ENCODE measurements around the gene CGRRF1. TPM values are rescaled to one million over a fixed set of nuclear protein-coding genes. Genes with fewer than 3 reads are reported as not detected.

The CGRRF1 gene
- total and polyA plus RNA-seq, 9 of the 15 experiments (the other 6 are each of a cell fraction or from before 2014, with no cell fraction given), result 2.8 to 15.8 (median 4.6) TPM

DNA sequence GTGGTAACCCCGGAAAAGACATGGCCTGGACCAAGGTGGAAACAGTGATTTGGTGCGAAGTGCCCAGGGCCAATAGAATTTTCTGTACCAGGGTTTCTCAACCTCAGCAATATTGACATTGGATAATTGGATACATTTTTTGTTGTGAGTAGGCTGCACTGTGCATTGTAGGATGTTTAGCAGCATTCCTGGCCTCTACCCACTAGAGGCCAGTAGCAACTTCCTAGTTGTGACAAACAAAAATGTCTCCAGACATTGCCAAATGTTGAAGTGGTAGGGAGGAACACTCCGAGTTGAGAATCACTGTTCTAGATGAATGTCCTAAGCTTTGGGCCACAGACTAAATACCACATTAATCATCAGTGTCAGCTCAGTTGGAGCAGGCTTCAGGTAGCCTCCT, 6.2 kb upstream of the CGRRF1 start (continued):
- TF ChIP-seq TEAD4 (IDR thresholded peaks at IDR 0.05; ENCODE audit: low read length), result 0 out of 2 replicates have a peak, but pooled peaks have one; percentile 23
- no peak for TF ChIP-seq TEAD4 (CRISPR knock-in tag; IDR thresholded peaks at IDR 0.05; ENCODE audit: borderline replicate concordance)
- TF ChIP-seq, protein P1, sequence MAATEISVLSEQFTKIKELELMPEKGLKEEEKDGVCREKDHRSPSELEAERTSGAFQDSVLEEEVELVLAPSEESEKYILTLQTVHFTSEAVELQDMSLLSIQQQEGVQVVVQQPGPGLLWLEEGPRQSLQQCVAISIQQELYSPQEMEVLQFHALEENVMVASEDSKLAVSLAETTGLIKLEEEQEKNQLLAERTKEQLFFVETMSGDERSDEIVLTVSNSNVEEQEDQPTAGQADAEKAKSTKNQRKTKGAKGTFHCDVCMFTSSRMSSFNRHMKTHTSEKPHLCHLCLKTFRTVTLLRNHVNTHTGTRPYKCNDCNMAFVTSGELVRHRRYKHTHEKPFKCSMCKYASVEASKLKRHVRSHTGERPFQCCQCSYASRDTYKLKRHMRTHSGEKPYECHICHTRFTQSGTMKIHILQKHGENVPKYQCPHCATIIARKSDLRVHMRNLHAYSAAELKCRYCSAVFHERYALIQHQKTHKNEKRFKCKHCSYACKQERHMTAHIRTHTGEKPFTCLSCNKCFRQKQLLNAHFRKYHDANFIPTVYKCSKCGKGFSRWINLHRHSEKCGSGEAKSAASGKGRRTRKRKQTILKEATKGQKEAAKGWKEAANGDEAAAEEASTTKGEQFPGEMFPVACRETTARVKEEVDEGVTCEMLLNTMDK (IDR thresholded peaks at IDR 0.05; ENCODE audit: borderline replicate concordance, insufficient read depth, low read depth, low read length, poor library complexity, severe bottlenecking), result no peak
- TF ChIP-seq NR4A1 (CRISPR knock-in tag; IDR thresholded peaks at IDR 0.05), result no peak
- no peak for TF ChIP-seq NR4A1 (tag; IDR thresholded peaks at IDR 0.05)
- TF ChIP-seq ZBTB8A (IDR thresholded peaks at IDR 0.05; ENCODE audit: partially characterized antibody), result no peak
- no peak for TF ChIP-seq GTF2E2 (tag; IDR thresholded peaks at IDR 0.05)
- TF ChIP-seq, protein P2, sequence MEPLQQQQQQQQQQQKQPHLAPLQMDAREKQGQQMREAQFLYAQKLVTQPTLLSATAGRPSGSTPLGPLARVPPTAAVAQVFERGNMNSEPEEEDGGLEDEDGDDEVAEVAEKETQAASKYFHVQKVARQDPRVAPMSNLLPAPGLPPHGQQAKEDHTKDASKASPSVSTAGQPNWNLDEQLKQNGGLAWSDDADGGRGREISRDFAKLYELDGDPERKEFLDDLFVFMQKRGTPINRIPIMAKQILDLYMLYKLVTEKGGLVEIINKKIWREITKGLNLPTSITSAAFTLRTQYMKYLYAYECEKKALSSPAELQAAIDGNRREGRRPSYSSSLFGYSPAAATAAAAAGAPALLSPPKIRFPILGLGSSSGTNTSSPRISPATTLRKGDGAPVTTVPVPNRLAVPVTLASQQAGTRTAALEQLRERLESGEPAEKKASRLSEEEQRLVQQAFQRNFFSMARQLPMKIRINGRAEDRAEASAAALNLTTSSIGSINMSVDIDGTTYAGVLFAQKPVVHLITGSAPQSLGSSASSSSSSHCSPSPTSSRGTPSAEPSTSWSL (CRISPR knock-in tag; IDR thresholded peaks at IDR 0.05; ENCODE audit: borderline replicate concordance), result no peak
- TF ChIP-seq EZH2 (IDR thresholded peaks at IDR 0.05; ENCODE audit: borderline replicate concordance, low read depth, low read length), result no peak
- TF ChIP-seq FOXM1 (IDR thresholded peaks at IDR 0.05; ENCODE audit: low read depth), result no peak
- TF ChIP-seq FOXM1 (CRISPR knock-in tag; IDR thresholded peaks at IDR 0.05; ENCODE audit: low read depth), result no peak
- no peak for TF ChIP-seq CREB1 (IDR thresholded peaks at IDR 0.05)
- no peak for TF ChIP-seq CREB1 (CRISPR knock-in tag; IDR thresholded peaks at IDR 0.05)
- no peak for TF ChIP-seq POLR2AphosphoS5 (IDR thresholded peaks at IDR 0.05; ENCODE audit: control insufficient read depth, insufficient read depth, low read depth, low read length)
- TF ChIP-seq, protein P3, sequence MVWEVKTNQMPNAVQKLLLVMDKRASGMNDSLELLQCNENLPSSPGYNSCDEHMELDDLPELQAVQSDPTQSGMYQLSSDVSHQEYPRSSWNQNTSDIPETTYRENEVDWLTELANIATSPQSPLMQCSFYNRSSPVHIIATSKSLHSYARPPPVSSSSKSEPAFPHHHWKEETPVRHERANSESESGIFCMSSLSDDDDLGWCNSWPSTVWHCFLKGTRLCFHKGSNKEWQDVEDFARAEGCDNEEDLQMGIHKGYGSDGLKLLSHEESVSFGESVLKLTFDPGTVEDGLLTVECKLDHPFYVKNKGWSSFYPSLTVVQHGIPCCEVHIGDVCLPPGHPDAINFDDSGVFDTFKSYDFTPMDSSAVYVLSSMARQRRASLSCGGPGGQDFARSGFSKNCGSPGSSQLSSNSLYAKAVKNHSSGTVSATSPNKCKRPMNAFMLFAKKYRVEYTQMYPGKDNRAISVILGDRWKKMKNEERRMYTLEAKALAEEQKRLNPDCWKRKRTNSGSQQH (CRISPR knock-in tag; IDR thresholded peaks at IDR 0.05), result no peak
- TF ChIP-seq, protein P4, sequence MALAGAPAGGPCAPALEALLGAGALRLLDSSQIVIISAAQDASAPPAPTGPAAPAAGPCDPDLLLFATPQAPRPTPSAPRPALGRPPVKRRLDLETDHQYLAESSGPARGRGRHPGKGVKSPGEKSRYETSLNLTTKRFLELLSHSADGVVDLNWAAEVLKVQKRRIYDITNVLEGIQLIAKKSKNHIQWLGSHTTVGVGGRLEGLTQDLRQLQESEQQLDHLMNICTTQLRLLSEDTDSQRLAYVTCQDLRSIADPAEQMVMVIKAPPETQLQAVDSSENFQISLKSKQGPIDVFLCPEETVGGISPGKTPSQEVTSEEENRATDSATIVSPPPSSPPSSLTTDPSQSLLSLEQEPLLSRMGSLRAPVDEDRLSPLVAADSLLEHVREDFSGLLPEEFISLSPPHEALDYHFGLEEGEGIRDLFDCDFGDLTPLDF (CRISPR knock-in tag; IDR thresholded peaks at IDR 0.05), result no peak
- TF ChIP-seq NFXL1 (CRISPR knock-in tag; IDR thresholded peaks at IDR 0.05), result no peak
- TF ChIP-seq PHB2 (IDR thresholded peaks at IDR 0.05; ENCODE audit: low read depth), result no peak
- TF ChIP-seq RHOXF2B (CRISPR knock-in tag; conservative IDR thresholded peaks at IDR 0.05), result no peak
- no peak for TF ChIP-seq ATF1 (CRISPR knock-in tag; IDR thresholded peaks at IDR 0.05)
- TF ChIP-seq ATF1 (tag; IDR thresholded peaks at IDR 0.05), result no peak
- no peak for TF ChIP-seq LCOR (CRISPR knock-in tag; IDR thresholded peaks at IDR 0.05)
- TF ChIP-seq DDX20 (tag; IDR thresholded peaks at IDR 0.05; ENCODE audit: low read depth), result no peak
- no peak for TF ChIP-seq TOE1 (IDR thresholded peaks at IDR 0.05; ENCODE audit: borderline replicate concordance)
- no peak for TF ChIP-seq TOE1 (CRISPR knock-in tag; IDR thresholded peaks at IDR 0.05; ENCODE audit: borderline replicate concordance, low read depth)
- TF ChIP-seq ZNF431 (CRISPR knock-in tag; IDR thresholded peaks at IDR 0.05), result no peak

Measured in K562 (cell line).